ENCODE data around the gene KCNJ8.
"Not testable (repeated sequence)": the region's sequence is repeated elsewhere in the genome, so short reads cannot be mapped to it uniquely, and the experiment has no call there.

The KCNJ8 gene

GRCh38 chr12:21774358-21775132 is at the start of gene KCNJ8:
TSS of gene KCNJ8 (minus strand) at chr12:21774706. CDS start at chr12:21773616, 1,090 bp downstream.
- no peak for DNase-seq (ENCODE audit: low read depth in 2 of 2)

- DNase-seq (ENCODE audit: low read depth in 2 of 2), result no peak
These were observed 49.1 kb upstream of the KCNJ8 start for GRCh38 chr12:21823581-21823980.

DNA sequence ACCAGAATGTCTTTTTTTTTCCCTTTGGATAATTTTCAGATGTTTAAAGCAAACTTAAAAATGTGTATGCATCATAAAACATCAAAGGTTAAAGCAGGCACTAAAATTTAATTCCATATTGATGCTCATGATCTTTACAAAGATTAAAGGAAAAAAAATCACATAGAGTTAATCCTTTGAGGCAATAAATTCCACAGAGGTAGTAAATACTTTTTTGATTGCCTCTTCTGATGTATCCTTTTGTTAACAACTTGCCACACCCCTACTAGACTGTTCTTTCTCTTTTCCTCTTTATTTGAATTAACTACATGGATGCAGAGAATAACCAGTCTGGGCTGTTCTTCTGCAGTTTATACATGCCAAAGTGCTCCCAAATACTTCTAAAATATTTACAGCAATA is 45.2 kb upstream of the KCNJ8 start:
- no peak for DNase-seq (ENCODE audit: low read depth in 2 of 2)

DNA sequence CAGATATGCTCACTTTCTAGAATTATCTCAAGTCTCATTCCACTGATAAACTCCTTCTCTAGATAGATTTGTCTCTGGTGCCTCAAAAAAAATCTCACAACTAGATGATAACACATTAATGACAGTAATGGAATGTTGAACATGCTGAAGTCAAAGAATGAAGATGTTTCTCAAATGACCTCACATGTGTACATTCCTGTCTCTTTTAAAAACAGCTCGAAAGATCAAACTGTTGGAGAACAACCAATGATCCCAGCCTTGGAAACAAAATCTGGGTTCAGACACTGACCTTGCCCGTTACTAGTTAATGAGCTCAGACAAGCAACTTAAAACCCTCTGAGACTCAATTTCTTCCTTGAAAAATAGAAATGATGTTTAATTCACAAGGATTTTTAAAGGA is 44.7 kb upstream of the KCNJ8 start:
- DNase-seq (ENCODE audit: low read depth in 2 of 2), result no peak

- no peak for DNase-seq (ENCODE audit: low read depth in 2 of 2)
These were observed 44.1 kb upstream of the KCNJ8 start for GRCh38 chr12:21818627-21819026.

- no peak for DNase-seq (ENCODE audit: low read depth in 2 of 2)
These were observed 41.0 kb upstream of the KCNJ8 start for GRCh38 chr12:21815306-21816062.

DNA sequence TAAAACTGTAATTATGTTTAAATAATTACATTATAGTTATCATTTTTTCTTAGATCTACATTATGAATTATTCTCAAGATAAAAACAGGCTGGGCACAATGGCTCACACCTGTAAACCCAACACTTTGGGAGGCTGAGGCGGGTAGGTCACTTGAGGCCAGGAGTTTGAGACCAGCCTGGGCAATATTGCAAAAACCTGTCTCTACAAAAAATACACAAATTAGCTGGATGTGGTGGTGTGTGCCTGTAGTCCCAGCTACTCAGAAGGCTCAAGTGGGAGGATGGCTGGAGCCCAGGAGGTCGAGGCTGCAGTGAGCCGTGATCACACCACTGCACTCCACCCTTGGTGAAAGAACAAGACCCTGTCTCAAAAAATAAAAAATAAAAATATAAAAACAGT is 40.3 kb upstream of the KCNJ8 start:
- DNase-seq (ENCODE audit: low read depth in 2 of 2), result no peak

DNA sequence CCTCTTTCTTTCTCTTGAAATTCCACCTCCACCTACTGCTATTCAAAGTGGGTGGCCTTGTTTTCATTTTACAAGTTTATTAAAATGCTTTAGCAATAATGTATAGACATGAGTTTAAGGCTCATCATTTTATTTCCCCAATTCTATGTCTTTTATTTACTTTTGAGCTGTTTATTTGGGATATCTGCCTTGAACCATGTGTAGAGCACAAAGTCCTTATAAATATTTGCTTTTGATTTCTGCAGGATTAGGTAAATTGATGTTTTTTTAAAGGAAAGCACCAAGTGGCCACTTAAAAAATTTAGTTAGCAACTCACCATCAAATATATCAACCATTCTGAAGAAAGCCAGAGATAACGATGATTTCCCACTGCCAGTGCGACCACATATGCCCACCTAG is 39.8 kb upstream of the KCNJ8 start:
- DNase-seq (ENCODE audit: low read depth in 2 of 2), result no peak

DNA sequence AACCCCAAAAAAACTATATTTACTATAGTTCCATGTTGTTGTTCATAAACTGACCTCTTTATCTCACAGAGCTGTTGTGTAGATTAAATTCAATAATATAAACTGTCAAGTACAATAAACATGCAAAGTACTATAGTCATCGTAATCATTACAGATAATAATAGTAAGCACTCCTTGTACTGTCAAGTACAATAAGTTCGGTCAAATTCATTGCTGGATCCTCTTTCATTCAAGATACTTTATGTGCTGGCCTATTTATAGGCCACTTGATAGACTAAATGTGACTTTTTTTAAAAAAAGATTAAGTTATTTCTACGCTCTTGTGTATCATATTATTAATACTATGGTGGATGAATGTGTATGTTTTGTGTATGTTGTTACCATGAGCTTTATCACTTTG is 39.2 kb upstream of the KCNJ8 start:
- no peak for DNase-seq (ENCODE audit: low read depth in 2 of 2)

GRCh38 chr12:21813125-21813524 is 38.6 kb upstream of the KCNJ8 start:
- DNase-seq (ENCODE audit: low read depth in 2 of 2), result no peak

DNA sequence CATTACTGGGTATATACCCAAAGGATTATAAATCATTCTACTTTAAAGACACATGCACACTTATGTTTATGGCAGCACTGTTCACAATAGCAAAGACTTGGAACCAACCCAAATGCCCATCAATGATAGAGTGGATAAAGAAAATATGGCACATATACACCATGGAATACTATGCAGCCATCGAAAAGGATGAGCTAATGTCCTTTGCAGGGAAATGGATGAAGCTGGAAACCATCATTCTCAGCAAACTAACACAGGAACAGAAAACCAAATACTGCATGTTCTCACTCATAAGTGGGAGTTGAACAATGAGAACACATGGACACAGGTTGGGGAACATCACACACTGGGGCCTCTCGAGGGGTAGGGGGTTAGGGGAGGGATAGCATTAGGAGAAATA is 37.8 kb upstream of the KCNJ8 start:
- DNase-seq (ENCODE audit: low read depth in 2 of 2), result not testable (repeated sequence)

- DNase-seq (ENCODE audit: low read depth in 2 of 2), result no peak
These were observed 34.6 kb upstream of the KCNJ8 start for GRCh38 chr12:21809100-21809499.

DNA sequence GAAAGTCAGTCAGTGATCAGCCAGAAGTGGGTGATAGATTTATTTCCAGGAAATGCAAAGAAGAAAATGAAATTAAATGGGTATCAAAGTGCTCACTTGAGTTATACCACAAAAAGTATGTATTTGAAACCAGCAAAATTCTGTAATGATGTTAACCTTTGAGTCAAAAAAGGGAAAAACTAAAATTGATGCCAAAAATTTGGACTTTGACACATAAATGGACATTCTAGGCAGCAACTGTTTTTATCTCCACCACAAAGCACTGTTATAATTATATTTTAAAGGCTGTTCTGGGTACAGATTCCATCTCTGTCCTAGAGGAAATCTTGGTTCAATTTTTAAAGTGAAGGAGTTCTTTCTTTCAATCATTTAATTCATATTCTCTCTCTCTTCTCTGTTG is 31.7 kb upstream of the KCNJ8 start:
- DNase-seq (ENCODE audit: low read depth in 2 of 2), result no peak

GRCh38 chr12:21801522-21802288 is 27.2 kb upstream of the KCNJ8 start:
- no peak for DNase-seq (ENCODE audit: low read depth in 2 of 2)

DNA sequence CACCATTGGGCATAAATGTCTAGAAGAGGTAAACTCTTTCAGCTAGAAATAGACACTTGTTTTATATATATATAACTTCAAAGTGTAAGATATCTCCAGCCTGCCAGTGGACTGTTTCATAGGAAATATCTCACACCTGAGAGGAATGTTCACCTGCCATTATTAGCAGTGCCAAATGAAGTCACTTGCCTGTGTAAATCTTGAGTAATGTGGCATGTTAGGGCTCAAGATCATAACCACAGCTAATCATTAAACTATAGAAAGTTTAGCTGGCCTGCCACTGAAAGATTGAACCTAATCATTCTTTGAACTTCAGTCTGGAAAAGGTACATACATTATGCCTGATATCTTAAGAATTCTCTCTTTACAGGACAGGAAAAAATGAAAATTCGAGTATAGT is 25.5 kb upstream of the KCNJ8 start:
- no peak for DNase-seq (ENCODE audit: low read depth in 2 of 2)

DNA sequence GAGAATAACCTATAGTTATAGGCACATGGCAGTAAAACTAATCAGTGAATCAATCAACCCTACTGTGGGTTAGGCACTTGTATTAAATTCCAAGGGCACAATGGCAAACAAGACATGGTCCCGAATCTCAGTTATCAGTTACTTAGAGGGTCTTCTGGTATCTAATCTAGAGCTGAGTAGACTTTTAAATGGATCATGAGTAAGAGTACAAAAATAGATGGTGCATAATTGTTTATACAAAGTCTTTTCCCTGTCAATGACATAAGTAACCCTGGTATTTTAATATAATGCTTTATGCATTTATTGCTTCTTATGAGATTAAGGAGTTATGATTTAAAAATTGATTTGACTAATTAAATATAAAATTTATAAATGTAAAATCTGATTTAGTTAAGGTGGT is 23.0 kb upstream of the KCNJ8 start:
- DNase-seq (ENCODE audit: low read depth in 2 of 2), result no peak

GRCh38 chr12:21795648-21796328 is 21.3 kb upstream of the KCNJ8 start:
- DNase-seq (ENCODE audit: low read depth in 2 of 2), result no peak

- DNase-seq (ENCODE audit: low read depth in 2 of 2), result not testable (repeated sequence)
These were observed 20.5 kb upstream of the KCNJ8 start for GRCh38 chr12:21794807-21795595.

DNA sequence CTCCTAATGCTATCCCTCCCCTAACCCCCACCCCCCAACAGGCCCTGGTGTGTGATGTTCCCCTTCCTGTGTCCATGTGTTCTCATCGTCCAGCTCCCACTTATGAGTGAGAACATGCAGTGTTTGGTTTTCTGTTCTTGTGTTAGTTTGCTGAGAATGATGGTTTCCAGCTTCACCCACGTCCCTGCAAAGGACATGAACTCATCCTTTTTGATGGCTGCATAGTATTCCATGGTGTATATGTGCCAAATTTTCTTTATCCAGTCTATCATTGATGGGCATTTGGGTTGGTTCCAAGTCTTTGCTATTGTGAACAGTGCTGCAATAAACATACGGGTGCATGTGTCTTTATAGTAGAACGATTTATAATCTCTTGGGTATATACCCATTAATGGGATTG is 15.2 kb upstream of the KCNJ8 start:
- DNase-seq (ENCODE audit: low read depth in 2 of 2), result not testable (repeated sequence)

DNA sequence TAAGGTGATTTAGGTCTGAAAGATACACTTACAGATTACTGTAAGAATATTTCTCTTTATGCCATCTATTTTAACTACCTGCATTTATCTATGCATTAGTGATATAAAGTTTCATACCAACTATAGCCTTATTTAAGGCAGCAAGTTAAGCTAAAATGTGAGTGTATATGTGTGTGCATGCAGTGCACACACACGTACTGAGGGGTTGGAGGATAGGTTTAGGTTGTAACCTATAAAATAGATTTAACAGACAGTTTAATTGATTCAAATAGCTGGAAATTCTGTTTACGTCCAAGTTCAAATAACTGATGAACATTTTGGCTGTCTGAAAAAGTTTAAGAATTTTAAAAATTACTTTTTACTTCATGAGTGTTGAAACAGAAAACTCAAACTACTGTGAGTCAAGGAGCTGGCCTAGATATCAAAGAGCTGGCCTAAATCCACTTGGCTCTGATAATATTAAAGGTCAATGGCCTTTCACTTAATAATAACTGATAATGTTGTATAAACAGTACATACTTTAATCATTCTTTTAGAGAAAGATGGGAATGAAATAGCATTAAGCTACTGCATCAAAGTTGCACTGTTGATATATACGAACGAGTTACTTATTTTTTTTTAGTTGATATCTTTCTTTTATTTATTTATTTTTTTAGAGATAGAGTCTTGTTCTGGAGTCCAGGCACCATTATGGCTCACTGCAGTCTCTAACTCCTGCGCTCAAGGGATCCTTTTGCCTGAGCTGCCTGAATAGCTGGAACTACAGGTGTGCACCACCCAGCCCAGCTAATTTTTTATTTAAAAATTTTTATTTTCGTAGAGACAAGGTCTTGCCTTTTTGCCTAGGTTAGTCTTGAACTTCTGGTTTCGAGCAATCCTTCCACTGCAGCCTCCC is 13.8 kb upstream of the KCNJ8 start:
- no peak for DNase-seq (ENCODE audit: low read depth in 2 of 2)

Data from stimulated activated CD8-positive, alpha-beta memory T cell treated with anti-CD3 and anti-CD28 coated beads, Interleukin-7, amount 100 ng/mL, for 4 hours (primary cell).